D721Med (cell line): ENCODE measurements around the gene FBXW9.
"Not testable (repeated sequence)": the region's sequence is repeated elsewhere in the genome, so short reads cannot be mapped to it uniquely, and the experiment has no call there.

Experiments
- DNase-seq: peaks from one replicate; pipeline ENCODE4 v3.0.0; 2011; ENCODE audit warnings: low spot score; ENCODE audit not compliant: insufficient read length
- FAIRE-seq: peaks from 2 replicates; lab custom pipeline; 2011; peaks lifted over from hg19 to GRCh38; lab: Jason Lieb, UNC
- TF ChIP-seq, protein P1 (sequence below): IDR thresholded peaks from 2 replicates; pipeline ENCODE4 v1.5.1; 2012; ENCODE audit warnings: mild to moderate bottlenecking, control low read depth; ENCODE audit not compliant: insufficient read depth; ENCODE audit errors: missing control alignments

Gene FBXW9

DNA sequence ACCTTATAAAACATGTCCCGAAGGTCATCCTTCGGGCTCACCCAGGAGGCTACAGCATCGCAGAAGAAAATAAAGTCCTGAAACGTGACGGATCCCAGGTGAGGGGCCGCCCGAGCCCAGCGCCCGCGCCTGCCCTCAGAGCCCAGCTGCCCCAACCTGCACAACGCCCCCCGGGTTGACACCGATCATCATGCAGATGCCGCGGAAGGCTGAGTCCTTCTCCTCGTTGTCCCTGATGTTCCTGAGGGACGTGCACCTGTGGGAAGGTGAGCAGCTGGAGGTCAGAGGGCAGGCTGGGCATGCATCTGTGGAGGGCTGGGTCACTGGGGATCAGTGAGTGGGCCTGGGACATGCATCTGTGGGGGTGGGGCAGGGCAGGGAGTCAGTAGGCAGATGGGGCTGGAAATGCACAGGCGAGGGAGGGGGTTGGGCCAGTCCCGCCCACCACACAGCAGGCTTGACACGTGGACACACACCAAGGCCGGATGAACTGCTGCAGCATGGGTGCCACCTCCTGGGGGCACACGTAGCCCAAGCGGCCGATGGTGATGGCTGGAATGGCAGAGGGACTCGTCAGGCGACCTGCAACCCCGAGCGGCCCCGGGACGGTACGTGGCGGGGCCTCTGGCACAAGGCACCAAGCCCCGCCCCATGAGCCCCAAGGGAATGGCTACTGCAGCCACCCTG is 5.3 kb upstream of the FBXW9 start:
- TF ChIP-seq, protein P1, sequence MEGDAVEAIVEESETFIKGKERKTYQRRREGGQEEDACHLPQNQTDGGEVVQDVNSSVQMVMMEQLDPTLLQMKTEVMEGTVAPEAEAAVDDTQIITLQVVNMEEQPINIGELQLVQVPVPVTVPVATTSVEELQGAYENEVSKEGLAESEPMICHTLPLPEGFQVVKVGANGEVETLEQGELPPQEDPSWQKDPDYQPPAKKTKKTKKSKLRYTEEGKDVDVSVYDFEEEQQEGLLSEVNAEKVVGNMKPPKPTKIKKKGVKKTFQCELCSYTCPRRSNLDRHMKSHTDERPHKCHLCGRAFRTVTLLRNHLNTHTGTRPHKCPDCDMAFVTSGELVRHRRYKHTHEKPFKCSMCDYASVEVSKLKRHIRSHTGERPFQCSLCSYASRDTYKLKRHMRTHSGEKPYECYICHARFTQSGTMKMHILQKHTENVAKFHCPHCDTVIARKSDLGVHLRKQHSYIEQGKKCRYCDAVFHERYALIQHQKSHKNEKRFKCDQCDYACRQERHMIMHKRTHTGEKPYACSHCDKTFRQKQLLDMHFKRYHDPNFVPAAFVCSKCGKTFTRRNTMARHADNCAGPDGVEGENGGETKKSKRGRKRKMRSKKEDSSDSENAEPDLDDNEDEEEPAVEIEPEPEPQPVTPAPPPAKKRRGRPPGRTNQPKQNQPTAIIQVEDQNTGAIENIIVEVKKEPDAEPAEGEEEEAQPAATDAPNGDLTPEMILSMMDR, result no peak

DNA sequence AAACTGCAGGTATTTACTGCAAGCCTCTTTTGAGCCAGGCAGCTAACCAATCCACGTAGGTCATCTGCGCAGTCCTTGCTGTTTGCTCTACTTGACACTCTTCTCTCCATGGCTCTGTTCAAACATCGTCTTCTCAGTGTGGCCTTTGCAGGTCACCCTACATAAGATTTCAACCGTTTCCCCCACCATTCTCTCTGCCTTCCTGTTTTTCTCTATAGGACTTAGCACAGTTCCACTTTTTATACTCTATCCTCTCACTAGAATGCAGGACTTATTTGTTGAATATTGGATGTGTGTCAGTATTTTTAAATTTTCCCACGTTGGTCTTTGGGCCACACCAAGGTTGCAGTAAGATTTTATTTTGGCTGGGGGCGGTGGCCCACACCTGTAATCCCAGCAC is 1.7 kb upstream of the FBXW9 start:
- DNase-seq (no peak), FAIRE-seq (no peak)
- TF ChIP-seq, protein P1, result no peak

More for the DNA sequence above, 5.3 kb upstream of the FBXW9 start:
- FAIRE-seq (no peak), DNase-seq (no peak)

DNA sequence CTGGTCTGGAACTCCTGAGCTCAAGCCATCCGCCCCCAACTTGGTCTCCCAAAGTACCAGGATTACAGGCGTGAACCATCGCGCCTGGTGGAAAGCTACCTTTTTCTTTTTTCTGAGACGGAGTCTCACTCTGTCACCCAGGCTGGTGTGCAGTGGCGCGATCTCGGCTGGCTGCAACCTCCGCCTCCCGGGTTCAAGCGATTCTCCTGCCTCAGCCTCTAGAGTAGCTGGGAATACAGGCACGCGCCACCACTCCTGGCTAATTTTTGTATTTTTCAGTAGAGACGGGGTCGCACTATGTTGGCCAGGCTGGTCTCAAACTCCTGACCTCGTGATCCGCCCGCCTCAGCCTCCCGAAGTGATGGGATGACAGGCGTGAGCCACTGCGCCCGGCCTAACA is 994 bp upstream of the FBXW9 start:
- not testable (repeated sequence) for DNase-seq, FAIRE-seq

DNA sequence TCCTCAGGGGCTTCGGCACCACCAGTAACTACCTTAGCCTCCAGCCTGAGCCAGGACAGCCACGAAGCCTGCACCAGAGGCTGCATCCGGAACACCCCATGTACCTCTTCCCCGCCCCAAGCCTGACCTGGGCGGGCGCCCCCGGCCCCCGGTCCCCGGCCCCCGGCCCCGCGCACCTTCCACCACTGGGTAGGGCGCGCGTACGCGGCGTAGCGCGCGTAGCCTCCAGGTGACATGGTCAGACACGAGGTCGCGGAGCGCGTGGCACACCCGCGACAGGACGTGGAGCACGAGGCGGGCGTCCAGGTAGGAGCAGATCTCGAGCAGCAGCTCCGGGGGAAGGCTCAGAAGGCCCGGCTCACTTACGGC is 450 bp downstream of the FBXW9 start:
- no peak for FAIRE-seq
- DNase-seq, result no peak
- TF ChIP-seq, protein P1, result no peak

DNA sequence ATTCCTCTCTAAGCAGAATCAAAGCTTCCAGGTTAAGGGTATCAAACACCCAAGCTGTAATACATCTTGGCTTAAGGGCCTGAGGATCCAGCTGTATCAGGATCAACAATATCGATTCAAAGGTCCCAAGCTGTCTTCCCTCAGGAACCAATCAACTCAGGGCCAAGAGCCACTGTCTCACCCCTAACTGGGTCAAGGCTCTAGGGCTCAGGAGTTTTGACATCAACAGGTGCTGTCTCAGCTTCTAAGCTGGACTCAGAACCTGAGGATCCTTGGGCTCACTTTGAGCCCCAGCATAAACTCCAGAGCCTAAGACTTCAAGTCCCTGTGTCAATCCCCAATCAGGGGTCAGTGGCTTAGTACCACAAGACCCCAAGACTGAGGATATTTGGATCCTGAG is 917 bp downstream of the FBXW9 start:
- DNase-seq (no peak), FAIRE-seq (no peak)
- TF ChIP-seq, protein P1, result no peak

DNA sequence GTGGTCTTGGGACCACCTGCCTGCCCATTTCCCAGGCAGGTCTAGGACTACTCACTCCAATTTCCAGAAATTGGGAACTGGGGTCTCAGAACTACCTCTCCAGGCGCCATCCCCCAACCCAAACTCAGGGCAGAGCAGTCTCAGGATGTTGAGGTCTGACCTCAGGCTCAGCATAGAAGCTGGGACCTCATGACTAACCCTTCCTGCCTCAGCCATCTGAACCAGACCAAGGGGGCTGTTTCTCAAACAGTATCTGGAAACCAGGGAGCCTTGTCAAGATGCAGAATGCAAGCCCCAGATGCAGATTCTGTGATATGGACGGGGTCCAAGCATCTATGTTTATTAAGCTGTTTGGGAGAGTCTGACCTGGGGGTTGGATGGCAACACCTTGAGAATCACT is 1.3 kb downstream of the FBXW9 start:
- TF ChIP-seq, protein P1, result no peak
- no peak for FAIRE-seq
- DNase-seq, result no peak

DNA sequence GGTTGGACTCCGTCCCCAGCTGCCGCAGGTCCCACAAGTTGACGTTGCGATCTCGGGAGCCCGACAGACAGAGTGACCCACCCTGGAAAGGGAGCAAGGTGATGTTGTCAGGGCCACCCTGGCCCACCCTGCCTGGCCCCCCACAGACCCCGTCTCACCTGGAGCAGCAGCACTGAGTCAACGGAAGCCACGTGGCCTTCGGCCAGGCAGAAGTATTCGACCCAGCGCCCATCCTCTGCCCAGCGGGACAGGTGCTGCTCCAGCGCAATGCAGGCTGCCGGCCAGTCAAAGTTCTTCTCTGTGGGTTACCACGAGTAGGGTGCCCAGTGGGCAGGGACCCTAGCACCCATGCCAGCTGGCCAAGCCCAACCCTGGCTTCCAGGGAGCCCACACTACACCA is 1.8 kb downstream of the FBXW9 start:
- no peak for DNase-seq
- TF ChIP-seq, protein P1, result no peak
- no peak for FAIRE-seq
